Mesothelial cell of epicardium (in vitro differentiated cells): ENCODE data around the gene KSR1. TPM values are rescaled to one million over a fixed set of nuclear protein-coding genes. Genes with fewer than 3 reads are reported as not detected.
"Not testable (repeated sequence)": the region's sequence is repeated elsewhere in the genome, so short reads cannot be mapped to it uniquely, and the experiment has no call there.

Experiments
- DNase-seq, 2 experiments: peaks; one replicate each; pipeline ENCODE4 v3.0.0; 2021; ENCODE audit warnings: low spot score in 2 of 2; ENCODE audit not compliant: unreplicated experiment in 2 of 2
- H3K27ac Mint-ChIP-seq: 2 replicates; pipeline ENCODE4 v1.8.0; 2021; ENCODE audit warnings: mixed read lengths
- H3K27me3 Mint-ChIP-seq: 2 replicates; pipeline ENCODE4 v1.8.0; 2021; ENCODE audit warnings: low read depth, mixed read lengths
- H3K36me3 Mint-ChIP-seq: 2 replicates; pipeline ENCODE4 v1.8.0; 2021; ENCODE audit warnings: mixed read lengths
- H3K4me1 Mint-ChIP-seq: 2 replicates; pipeline ENCODE4 v1.8.0; 2021; ENCODE audit warnings: mixed read lengths
- H3K4me3 Mint-ChIP-seq: 2 replicates; pipeline ENCODE4 v1.8.0; 2021; ENCODE audit warnings: mild to moderate bottlenecking, moderate library complexity, mixed read lengths
- H3K9me3 Mint-ChIP-seq: 2 replicates; pipeline ENCODE4 v1.8.0; 2021; ENCODE audit warnings: mixed read lengths
- total RNA-seq: library from RNA; stranded (reverse); gene quantifications from 3 replicates; pipeline ENCODE4 v1.2.1, GENCODE V29; 2021
- TF ChIP-seq, protein P1 (sequence below): fragments of 200-600 bp; sonication (generic); IDR thresholded peaks from one replicate; pipeline ENCODE4 v1.5.0; 2021; ENCODE audit warnings: antibody characterized with exemption; ENCODE audit not compliant: unreplicated experiment

The KSR1 gene
- total RNA-seq, 1 donor from 2014 or later, result 69.4 TPM

DNA sequence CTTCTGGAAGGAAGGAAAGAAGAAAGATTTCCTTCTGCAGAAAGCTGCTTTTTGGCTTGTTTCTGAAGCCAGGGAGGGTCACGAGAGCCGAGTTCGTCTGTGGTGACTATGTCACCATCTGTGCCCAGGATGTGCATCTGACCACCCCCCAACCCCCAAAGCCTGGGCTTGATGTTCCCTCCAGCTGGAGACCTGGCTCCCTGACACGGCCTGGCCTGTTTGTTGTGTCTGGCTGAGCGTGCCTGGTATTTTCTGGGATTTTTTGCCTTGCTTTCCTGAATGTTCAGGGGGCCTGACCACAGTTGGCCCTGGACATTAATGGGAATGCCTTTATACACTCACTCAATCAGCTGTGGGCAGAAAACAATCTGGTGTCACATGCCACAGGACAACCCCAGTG is 213.6 kb downstream of the KSR1 start:
- H3K4me1 Mint-ChIP-seq, result no peaks in the 10 kb centered on the region
- H3K27ac Mint-ChIP-seq, result no peak overlapping the region
- H3K27me3 Mint-ChIP-seq, result peaks cover 5% of the 10 kb centered on the region
- DNase-seq, result no peak
- no peaks in the 10 kb centered on the region for H3K36me3 Mint-ChIP-seq
- H3K9me3 Mint-ChIP-seq, result no peaks in the 10 kb centered on the region
- TF ChIP-seq, protein P1, sequence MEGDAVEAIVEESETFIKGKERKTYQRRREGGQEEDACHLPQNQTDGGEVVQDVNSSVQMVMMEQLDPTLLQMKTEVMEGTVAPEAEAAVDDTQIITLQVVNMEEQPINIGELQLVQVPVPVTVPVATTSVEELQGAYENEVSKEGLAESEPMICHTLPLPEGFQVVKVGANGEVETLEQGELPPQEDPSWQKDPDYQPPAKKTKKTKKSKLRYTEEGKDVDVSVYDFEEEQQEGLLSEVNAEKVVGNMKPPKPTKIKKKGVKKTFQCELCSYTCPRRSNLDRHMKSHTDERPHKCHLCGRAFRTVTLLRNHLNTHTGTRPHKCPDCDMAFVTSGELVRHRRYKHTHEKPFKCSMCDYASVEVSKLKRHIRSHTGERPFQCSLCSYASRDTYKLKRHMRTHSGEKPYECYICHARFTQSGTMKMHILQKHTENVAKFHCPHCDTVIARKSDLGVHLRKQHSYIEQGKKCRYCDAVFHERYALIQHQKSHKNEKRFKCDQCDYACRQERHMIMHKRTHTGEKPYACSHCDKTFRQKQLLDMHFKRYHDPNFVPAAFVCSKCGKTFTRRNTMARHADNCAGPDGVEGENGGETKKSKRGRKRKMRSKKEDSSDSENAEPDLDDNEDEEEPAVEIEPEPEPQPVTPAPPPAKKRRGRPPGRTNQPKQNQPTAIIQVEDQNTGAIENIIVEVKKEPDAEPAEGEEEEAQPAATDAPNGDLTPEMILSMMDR, result no peak
- H3K4me3 Mint-ChIP-seq, result no peak overlapping the region

DNA sequence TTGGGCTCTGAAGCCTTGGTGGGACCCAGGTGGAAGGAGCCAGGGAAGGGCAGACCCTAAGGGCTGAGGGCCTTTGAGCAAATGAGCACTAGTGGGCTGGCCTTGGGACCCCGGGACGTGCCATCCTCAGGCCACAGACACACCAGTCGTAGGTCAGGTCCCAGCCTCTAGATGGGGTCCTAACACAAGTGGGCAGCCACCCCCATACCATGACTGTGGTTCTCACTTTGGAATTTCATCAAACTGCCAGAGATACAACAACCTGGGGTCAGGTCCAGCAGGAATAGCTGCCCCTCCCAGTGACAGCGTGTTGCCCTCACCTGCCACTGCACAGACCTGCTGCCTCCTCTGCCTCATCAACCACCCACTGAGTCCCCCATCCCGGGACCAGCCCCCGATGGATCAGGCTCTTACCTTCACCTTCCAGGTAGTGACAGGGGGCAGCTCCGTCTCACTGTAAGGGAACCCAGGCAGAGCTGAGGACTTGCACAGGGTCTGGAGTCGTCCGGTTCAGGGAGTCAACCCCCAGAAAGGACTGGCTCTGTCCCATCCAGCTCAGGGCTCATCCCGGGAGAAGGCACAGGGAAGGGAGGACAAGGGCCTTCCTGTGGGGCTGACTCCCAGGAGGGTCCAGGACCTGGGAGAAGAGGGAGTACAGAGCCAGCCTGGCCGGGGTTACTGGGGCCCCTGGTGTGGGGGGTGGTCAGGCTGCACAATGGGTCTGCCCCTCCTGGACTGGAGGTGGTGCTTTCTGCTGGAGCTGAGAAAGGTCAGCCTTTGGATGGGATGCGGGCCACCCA is 214.7 kb downstream of the KSR1 start:
- no peak overlapping the region for H3K27ac Mint-ChIP-seq
- no peaks in the 10 kb centered on the region for H3K4me1 Mint-ChIP-seq
- no peaks in the 10 kb centered on the region for H3K36me3 Mint-ChIP-seq
- TF ChIP-seq, protein P1, result no peak
- H3K27me3 Mint-ChIP-seq, result peaks cover 5% of the 10 kb centered on the region
- no peaks in the 10 kb centered on the region for H3K9me3 Mint-ChIP-seq
- DNase-seq, result no peak
- H3K4me3 Mint-ChIP-seq, result no peak overlapping the region

DNA sequence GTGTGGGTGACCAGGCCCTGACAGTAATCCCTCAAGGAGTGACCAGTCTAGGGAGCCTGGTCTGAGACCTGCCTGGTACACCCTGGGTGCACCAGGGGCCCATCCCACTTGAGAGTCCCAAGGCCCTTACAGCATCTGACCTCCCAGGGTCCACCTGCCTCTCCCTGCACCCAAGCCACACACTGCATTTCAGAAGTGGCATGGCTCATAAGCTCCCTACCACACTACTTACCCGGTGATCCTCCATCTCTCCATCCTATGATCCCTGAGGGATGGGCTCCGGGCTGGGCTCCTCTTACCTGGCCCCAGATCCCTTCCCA is 215.3 kb downstream of the KSR1 start:
- no peak overlapping the region for H3K27ac Mint-ChIP-seq
- no peak for DNase-seq

DNA sequence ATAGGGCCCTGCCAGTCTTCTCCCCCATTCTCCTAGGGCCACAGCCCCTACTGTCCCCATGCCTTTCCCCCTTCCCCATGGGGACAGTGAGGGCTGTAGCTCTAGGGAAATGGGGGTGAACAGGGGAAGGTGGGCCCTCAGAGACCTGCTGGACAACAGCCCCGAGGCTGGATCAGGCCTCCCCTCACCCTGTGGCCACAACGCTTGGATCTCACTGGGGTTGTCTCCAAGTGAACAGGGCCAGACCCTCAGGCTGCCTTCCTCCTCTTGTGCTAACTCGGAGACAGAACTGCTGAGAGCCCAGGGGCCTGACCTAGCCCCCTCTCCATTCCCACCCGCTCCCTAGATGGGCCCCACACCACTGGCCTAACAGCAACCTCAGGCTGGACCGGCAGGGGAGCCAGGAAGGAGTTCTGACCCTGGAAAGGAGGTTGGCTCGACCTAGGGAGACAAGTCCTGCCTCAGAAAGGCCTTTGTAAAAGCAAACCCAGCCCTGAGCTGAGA is 215.8 kb downstream of the KSR1 start:
- not testable (repeated sequence) for H3K9me3 Mint-ChIP-seq, H3K27ac Mint-ChIP-seq, H3K27me3 Mint-ChIP-seq, DNase-seq, H3K4me1 Mint-ChIP-seq, H3K36me3 Mint-ChIP-seq, H3K4me3 Mint-ChIP-seq

More for the DNA sequence above, 215.3 kb downstream of the KSR1 start:
- Mint-ChIP-seq H3K36me3 (no peaks in the 10 kb centered on the region), H3K4me3 (no peak overlapping the region), H3K9me3 (no peaks in the 10 kb centered on the region), H3K27me3 (peaks cover 6% of the 10 kb centered on the region), H3K4me1 (no peaks in the 10 kb centered on the region)
- TF ChIP-seq, protein P1, result no peak

DNA sequence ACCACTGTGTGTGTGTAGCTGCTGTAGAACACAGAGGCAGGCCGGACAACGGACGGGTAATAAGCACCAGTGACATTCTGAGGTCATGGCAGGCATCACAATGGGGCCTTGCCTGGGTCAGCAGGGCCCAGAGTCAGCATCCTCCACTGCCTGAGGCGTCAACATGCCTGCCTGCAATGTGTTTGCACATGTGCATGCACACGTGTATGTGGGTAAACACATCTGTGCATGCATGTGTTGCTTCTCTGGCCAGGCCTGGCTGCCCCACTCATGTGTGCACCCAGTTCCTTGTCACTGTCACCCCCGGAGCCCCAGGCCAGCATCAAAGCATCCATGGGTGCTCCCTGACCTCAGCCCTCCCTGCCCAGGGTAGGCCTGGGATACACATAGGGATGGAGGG is 218.1 kb downstream of the KSR1 start:
- Mint-ChIP-seq H3K36me3 (no peaks in the 10 kb centered on the region), H3K9me3 (no peaks in the 10 kb centered on the region), H3K4me3 (no peak overlapping the region), H3K4me1 (no peaks in the 10 kb centered on the region), H3K27ac (no peak overlapping the region), H3K27me3 (peaks cover 21% of the 10 kb centered on the region)
- TF ChIP-seq, protein P1, result no peak
- no peak for DNase-seq

Other genes starting within 250 kb of the KSR1 start
- gene WSB1, start 162.3 kb upstream of the KSR1 start, total RNA-seq, result 768 to 806 TPM (median 799 TPM) in 3 replicates
- 4.4 to 4.8 TPM (median 4.6 TPM) in 3 replicates for gene LGALS9, start 174.7 kb downstream of the KSR1 start, total RNA-seq